Keratinocyte (primary cell): ENCODE data around the gene ZNF543. TPM values are rescaled to one million over a fixed set of nuclear protein-coding genes. Genes with fewer than 3 reads are reported as not detected.

Source experiments
- DNase-seq: peaks from one replicate; pipeline ENCODE4 v3.0.0-alpha.2; 2011; ENCODE audit warnings: low read depth, missing footprints, low spot score
- FAIRE-seq: peaks from 2 replicates; lab custom pipeline; 2011; peaks lifted over from hg19 to GRCh38; lab: Jason Lieb, UNC
- H2AFZ ChIP-seq: 2 replicates; pipeline ENCODE4 v1.6.0; 2012; ENCODE audit warnings: low read length, control low read depth, inconsistent platforms; ENCODE audit not compliant: control insufficient read depth
- H3K27ac ChIP-seq: 2 replicates; pipeline ENCODE4 v1.5.1; 2011; ENCODE audit warnings: low read length; ENCODE audit not compliant: control insufficient read depth, insufficient read depth
- H3K27me3 ChIP-seq: 3 replicates; pipeline ENCODE4 v1.6.0; 2011; ENCODE audit warnings: low read length; ENCODE audit not compliant: control insufficient read depth, insufficient read depth; ENCODE audit errors: extremely low read depth
- H3K36me3 ChIP-seq, 2 experiments: 2 replicates in 1 of 2; 3 replicates in 1 of 2; pipeline ENCODE4 v1.5.1; 2011; ENCODE audit warnings: low read length in 2 of 2, mild to moderate bottlenecking in 1 of 2; ENCODE audit not compliant: control insufficient read depth in 2 of 2, insufficient read depth in 2 of 2; ENCODE audit errors: extremely low read depth in 1 of 2
- H3K4me1 ChIP-seq: 3 replicates; pipeline ENCODE4 v1.5.1; 2011; ENCODE audit warnings: low read length; ENCODE audit not compliant: control insufficient read depth, insufficient read depth; ENCODE audit errors: extremely low read depth
- H3K4me2 ChIP-seq: 3 replicates; pipeline ENCODE4 v1.6.0; 2011; ENCODE audit warnings: low read depth, low read length; ENCODE audit not compliant: control insufficient read depth, insufficient read depth; ENCODE audit errors: extremely low read depth
- H3K4me3 ChIP-seq, 3 experiments: fragments of 200-600 bp in 1 of 3; sonication (generic) in 1 of 3; 2 replicates in 2 of 3; 3 replicates in 1 of 3; pipeline ENCODE4 v1.5.1; 2011 to 2016; ENCODE audit warnings: low read length in 3 of 3, mild to moderate bottlenecking in 3 of 3, control low read depth in 2 of 3, inconsistent platforms in 1 of 3, low read depth in 1 of 3, mixed read lengths in 1 of 3, mixed run types in 1 of 3, moderate library complexity in 1 of 3; ENCODE audit not compliant: control insufficient read depth in 2 of 3, insufficient read depth in 2 of 3; ENCODE audit errors: extremely low read depth in 1 of 3
- H3K79me2 ChIP-seq: 2 replicates; pipeline ENCODE4 v1.6.0; 2012; ENCODE audit warnings: low read length; ENCODE audit not compliant: control insufficient read depth, insufficient read depth
- H3K9ac ChIP-seq: 3 replicates; pipeline ENCODE4 v1.6.0; 2011; ENCODE audit warnings: low read length; ENCODE audit not compliant: control insufficient read depth, insufficient read depth; ENCODE audit errors: extremely low read depth
- H3K9me1 ChIP-seq: 3 replicates; pipeline ENCODE4 v1.6.0; 2011; ENCODE audit warnings: low read length; ENCODE audit not compliant: control insufficient read depth, insufficient read depth; ENCODE audit errors: extremely low read depth
- H3K9me3 ChIP-seq: 2 replicates; pipeline ENCODE4 v1.5.1; 2012; ENCODE audit warnings: low read depth, low read length; ENCODE audit not compliant: control insufficient read depth
- H4K20me1 ChIP-seq: 3 replicates; pipeline ENCODE4 v1.6.0; 2011; ENCODE audit warnings: low read length; ENCODE audit not compliant: control insufficient read depth, insufficient read depth; ENCODE audit errors: extremely low read depth
- CTCF ChIP-seq, 3 experiments: IDR thresholded peaks in 1 of 3; conservative IDR thresholded peaks in 1 of 3; optimal IDR thresholded peaks in 1 of 3; 2 replicates in 2 of 3; 3 replicates in 1 of 3; pipeline versions ENCODE3 to v1.5.1; 2011; ENCODE audit warnings: low read length in 3 of 3, mild to moderate bottlenecking in 3 of 3, moderate library complexity in 2 of 3, control low read depth in 1 of 3, inconsistent platforms in 1 of 3; ENCODE audit not compliant: insufficient read depth in 2 of 3; ENCODE audit errors: extremely low read depth in 1 of 3
- EZH2 ChIP-seq: IDR thresholded peaks from one replicate; pipeline ENCODE4 v1.6.1; 2012; ENCODE audit warnings: inconsistent platforms, mild to moderate bottlenecking, low read length, moderate library complexity
- dilution Hi-C: fragments of 300-500 bp; cut with MboI; formaldehyde crosslinking; loops from one replicate; pipeline ENCODE4 v1.7.0; 2020; ENCODE audit warnings: low sequenced_read_pairs; ENCODE audit not compliant: extremely low pct_ligation_motif_present
- polyA plus RNA-seq, 5 experiments: library from polyadenylated mRNA; depleted of rRNA in 3 of 5; stranded (reverse) in 3 of 5; stranded (forward) in 1 of 5; unstranded in 1 of 5; fragments of >200 nt; gene quantifications; 1 replicate in 1 of 5; 2 replicates in 3 of 5; 3 replicates in 1 of 5; pipeline versions ENCODE4 v1.2.1 to v1.2.3, GENCODE V29; 2011 to 2012; ENCODE audit warnings: missing spikeins in 2 of 5, low read depth in 1 of 5, low replicate concordance in 1 of 5

The ZNF543 gene
- polyA plus RNA-seq, 1 donor (not counting 4 experiments of a cell fraction or from before 2014, with no cell fraction given): 2.5 TPM

- FAIRE-seq (peak; percentile 98), DNase-seq (peak; percentile 94)
- Histone ChIP-seq H3K9me3 (no peaks in the 10 kb centered on the region), H3K9ac (peak within 1 kb of the TSS; percentile 88), H3K27ac (peak within 1 kb of the TSS; percentile 90), H3K27me3 (no peaks in the 10 kb centered on the region), H2AFZ (peak within 1 kb of the TSS; percentile 99), H3K9me1 (no peaks in the 10 kb centered on the region), H3K36me3 (peaks cover 0 to 2% of the 10 kb centered on the region in 2 experiments), H3K4me3 (peak within 1 kb of the TSS; percentile 71 to 93 (median 91)), H3K4me2 (peak within 1 kb of the TSS; percentile 95), H3K79me2 (peaks cover 20% of the 10 kb centered on the region), H4K20me1 (no peaks in the 10 kb centered on the region), H3K4me1 (peaks cover 6% of the 10 kb centered on the region)
- dilution Hi-C loops: no loop called here
- TF ChIP-seq CTCF (optimal IDR thresholded peaks at IDR 0.05 in 1 of 3, IDR thresholded peaks at IDR 0.05 in 1 of 3, conservative IDR thresholded peaks at IDR 0.05 in 1 of 3; ENCODE audit: extremely low read depth in 1 of 3, insufficient read depth in 2 of 3, low read length in 3 of 3): no peak
- no peak for TF ChIP-seq EZH2
These were observed 42.9 kb downstream of the ZNF543 start, which contains the start of the genes TRAPPC2B and ZNF547 for GRCh38 chr19:57362997-57363687. Gene TRAPPC2B (plus strand): TSS chr19:57363551. CDS start chr19:57364834, 1,283 bp downstream. Gene ZNF547 (plus strand): TSS chr19:57363551. CDS start chr19:57368556, 5,005 bp downstream.

- dilution Hi-C loops: no loop called here
- peak overlapping the region; percentile 88 for H3K9ac ChIP-seq
- peaks cover 0 to 2% of the 10 kb centered on the region in 2 experiments for H3K36me3 ChIP-seq
- H3K9me3 ChIP-seq: no peaks in the 10 kb centered on the region
- no peaks in the 10 kb centered on the region for H4K20me1 ChIP-seq
- no peaks in the 10 kb centered on the region for H3K9me1 ChIP-seq
- H2AFZ ChIP-seq: peak overlapping the region; percentile 88
- H3K27me3 ChIP-seq: no peaks in the 10 kb centered on the region
- no peak for DNase-seq
- peak overlapping the region; percentile 71 to 93 (median 91) for H3K4me3 ChIP-seq
- peak overlapping the region; percentile 95 for H3K4me2 ChIP-seq
- no peak for TF ChIP-seq EZH2
- TF ChIP-seq CTCF (optimal IDR thresholded peaks at IDR 0.05 in 1 of 3, IDR thresholded peaks at IDR 0.05 in 1 of 3, conservative IDR thresholded peaks at IDR 0.05 in 1 of 3; ENCODE audit: extremely low read depth in 1 of 3, insufficient read depth in 2 of 3, low read length in 3 of 3): no peak
- peak overlapping the region; percentile 90 for H3K27ac ChIP-seq
- H3K79me2 ChIP-seq: peaks cover 17% of the 10 kb centered on the region
- FAIRE-seq: peak; percentile 44
- H3K4me1 ChIP-seq: peaks cover 6% of the 10 kb centered on the region
These were observed 43.5 kb downstream of the ZNF543 start for GRCh38 chr19:57363688-57364181.
